ENCODE data around the gene SAMD8. TPM values are rescaled to one million over a fixed set of nuclear protein-coding genes. Genes with fewer than 3 reads are reported as not detected.

The SAMD8 gene
- total and polyA plus RNA-seq, 2 of the 8 experiments (the other 6 are each of a cell fraction or from before 2014, with no cell fraction given): 11.7 to 20.9 TPM

GRCh38 chr10:75210282-75211006 is 99.0 kb downstream of the SAMD8 start, which contains the start of gene VDAC2:
Gene VDAC2, plus strand, starts transcription at chr10:75210796. Its CDS starts 363 bp downstream, at chr10:75211159.
- Histone ChIP-seq H3K18ac (ENCODE audit: extremely low read depth, low read length) (peak within 1 kb of the TSS; percentile 100), H4K91ac (replicated peaks; ENCODE audit: insufficient read length, low read length) (peak within 1 kb of the TSS; percentile 100), H2AFZ (ENCODE audit: low read length) (peak within 1 kb of the TSS; percentile 43; the same call in 1 of the 2 replicates), H3K9me3 (ENCODE audit: insufficient read depth in 2 of 2, low read depth in 1 of 2, low read length in 1 of 2) (no peaks in the 10 kb centered on the region), H3K27ac (ENCODE audit: low read depth, low read length) (peak within 1 kb of the TSS; percentile 100), H3K56ac (replicated peaks; ENCODE audit: insufficient read length, low read depth, low read length) (peak within 1 kb of the TSS; percentile 99), H2BK12ac (ENCODE audit: low read depth, low read length) (peak within 1 kb of the TSS; percentile 99), H2BK15ac (ENCODE audit: low read length) (peak within 1 kb of the TSS; percentile 100; the same call in 1 of the 2 replicates), H3K23me2 (ENCODE audit: low read depth, low read length) (peaks cover 10% of the 10 kb centered on the region), H2AK5ac (ENCODE audit: low read depth, low read length) (peak within 1 kb of the TSS; percentile 18; the same call in 1 of the 2 replicates), H3K79me1 (ENCODE audit: low read depth, low read length) (peaks cover 2% of the 10 kb centered on the region; the same call in 1 of the 2 replicates), H4K20me1 (replicated peaks in 1 of 2; ENCODE audit: control insufficient read depth in 1 of 2, insufficient read depth in 2 of 2, low read length in 2 of 2) (peaks cover 0 to 10% of the 10 kb centered on the region in 2 experiments), H3K27me3 (replicated peaks in 1 of 4; ENCODE audit: control insufficient read depth in 3 of 4, extremely low read depth in 1 of 4, insufficient read depth in 3 of 4, low read length in 3 of 4) (no peaks in the 10 kb centered on the region), H2BK120ac (replicated peaks; ENCODE audit: low read depth, low read length) (peak within 1 kb of the TSS; percentile 97), H3K79me2 (ENCODE audit: control insufficient read depth in 1 of 2, insufficient read depth in 2 of 2, low read length in 2 of 2) (peaks cover 15 to 43% of the 10 kb centered on the region in 2 experiments), H3K4me3 (ENCODE audit: extremely low read depth in 1 of 4, insufficient read depth in 2 of 4, low read depth in 3 of 4, low read length in 4 of 4) (peak within 1 kb of the TSS; percentile 94 to 100 (median 96)), H4K5ac (ENCODE audit: insufficient read length, low read depth, low read length) (peak within 1 kb of the TSS; percentile 100), H3K4me2 (ENCODE audit: insufficient read depth in 1 of 2, low read depth in 2 of 2, low read length in 2 of 2) (peak within 1 kb of the TSS; percentile 81 to 92), H3K4ac (replicated peaks; ENCODE audit: insufficient read length, low read depth, low read length) (peak within 1 kb of the TSS; percentile 100), H3K14ac (ENCODE audit: insufficient read length) (no peak within 1 kb of the TSS), H4K8ac (ENCODE audit: extremely low read depth, insufficient read depth, low read length) (peak within 1 kb of the TSS; percentile 100), H2BK5ac (ENCODE audit: low read depth, low read length) (peak within 1 kb of the TSS; percentile 100), H3K36me3 (ENCODE audit: control insufficient read depth in 2 of 4, insufficient read depth in 4 of 4, low read length in 3 of 4) (peaks cover 5 to 36% (median 19%) of the 10 kb centered on the region in 4 experiments; a peak in 7 of 8 replicates), H3K9ac (replicated peaks in 1 of 4; ENCODE audit: extremely low read depth in 1 of 4, low read depth in 3 of 4, low read length in 3 of 4) (peak within 1 kb of the TSS; percentile 92 to 99 (median 94)), H3K23ac (ENCODE audit: insufficient read length) (no peak within 1 kb of the TSS), H3K4me1 (replicated peaks in 1 of 4; ENCODE audit: control insufficient read depth in 3 of 4, insufficient read depth in 4 of 4, low read length in 3 of 4) (peaks cover 5 to 20% (median 9%) of the 10 kb centered on the region in 4 experiments), H2BK20ac (ENCODE audit: low read length) (peak within 1 kb of the TSS; percentile 93; the same call in 1 of the 2 replicates)
- 1% methylated on average over 51 of the region's 80 CpGs; no CpG with 5 or more reads in 1 of the 2 experiments for WGBS, 2 experiments (ENCODE audit: extremely low coverage in 1 of 2, insufficient coverage in 1 of 2, insufficient read length in 1 of 2, insufficient replicate concordance in 2 of 2, low coverage in 1 of 2, low lambda C conversion rate in 2 of 2, missing lambda C conversion rate in 1 of 2)
- DNase-seq (ENCODE audit: low read depth in 1 of 2, low spot score in 2 of 2): peak in 1 of 2 experiments; percentile 95
- ChIA-PET POLR2A (ENCODE audit: partially characterized antibody) (interaction anchor here (1.3 to 36.7 kb wide), 10 partner anchors 10 to 104 kb away, joined by 5 to 801 read pairs (median 18); partner anchors contain the start of gene COMTD1), CTCF (ENCODE audit: partially characterized antibody) (interaction anchor here (0.6 to 11.0 kb wide), 10 partner anchors 9 to 983 kb away, joined by 3 to 128 read pairs (median 6); partner anchors contain the start of gene COMTD1)
- no peak for FAIRE-seq
- TF ChIP-seq GTF2F1 (IDR thresholded peaks at IDR 0.05; ENCODE audit: borderline replicate concordance, low read depth, low read length) (0 out of 2 replicates have a peak, but pooled peaks have one; percentile 62), RBBP5 (IDR thresholded peaks at IDR 0.05; ENCODE audit: borderline replicate concordance, low read depth, low read length) (peak; percentile 39; the same call in 1 of the 2 replicates), CREB1 (IDR thresholded peaks at IDR 0.05) (peak; percentile 86), EGR1 (IDR thresholded peaks at IDR 0.05; ENCODE audit: borderline replicate concordance, low read depth, low read length) (peak; percentile 48; the same call in 1 of the 2 replicates), SP4 (IDR thresholded peaks at IDR 0.05; ENCODE audit: low read length) (peak; percentile 99), SIX5 (IDR thresholded peaks at IDR 0.05; ENCODE audit: low read depth, low read length) (no peak)

Measured in H1 (cell line).